ENCODE measurements around the gene LRRFIP1.
"Not testable (repeated sequence)": the region's sequence is repeated elsewhere in the genome, so short reads cannot be mapped to it uniquely, and the experiment has no call there.

The LRRFIP1 gene

DNA sequence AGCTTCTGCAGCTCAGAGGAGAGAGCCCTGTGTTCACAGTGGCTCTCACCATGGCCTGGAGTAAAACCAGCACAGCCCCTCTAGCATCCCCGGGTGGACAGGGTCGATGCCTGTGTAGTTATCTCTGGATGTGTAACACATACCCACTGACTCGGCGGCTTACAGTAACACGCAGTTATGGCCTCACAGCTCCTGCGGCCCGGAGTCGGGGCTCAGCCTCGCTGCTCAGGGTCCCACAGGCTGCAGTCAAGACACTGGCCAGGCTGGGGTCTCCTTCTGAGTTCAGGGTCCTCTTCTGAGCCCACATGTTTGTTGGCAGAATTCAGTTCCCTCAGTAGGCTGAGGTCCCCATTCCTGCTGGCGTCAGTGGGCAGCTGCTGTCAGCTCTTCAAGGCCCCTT is 34.4 kb upstream of the LRRFIP1 start:
- in situ Hi-C loops (cut with MboI; ENCODE audit: low sequenced_read_pairs, unreplicated experiment) = no loop called here
- DNase-seq (ENCODE audit: low spot score) = no peak
- TF ChIP-seq CTCF (IDR thresholded peaks at IDR 0.05; ENCODE audit: borderline replicate concordance, control extremely low read depth, extremely low read depth, insufficient read depth, missing control alignments) = no peak

- DNase-seq (ENCODE audit: low spot score) = no peak
- in situ Hi-C loops (cut with MboI; ENCODE audit: low sequenced_read_pairs, unreplicated experiment) = no loop called here
- no peak for TF ChIP-seq CTCF (IDR thresholded peaks at IDR 0.05; ENCODE audit: borderline replicate concordance, control extremely low read depth, extremely low read depth, insufficient read depth, missing control alignments)
Measured at GRCh38 chr2:237593596-237594320, 33.6 kb upstream of the LRRFIP1 start.

DNA sequence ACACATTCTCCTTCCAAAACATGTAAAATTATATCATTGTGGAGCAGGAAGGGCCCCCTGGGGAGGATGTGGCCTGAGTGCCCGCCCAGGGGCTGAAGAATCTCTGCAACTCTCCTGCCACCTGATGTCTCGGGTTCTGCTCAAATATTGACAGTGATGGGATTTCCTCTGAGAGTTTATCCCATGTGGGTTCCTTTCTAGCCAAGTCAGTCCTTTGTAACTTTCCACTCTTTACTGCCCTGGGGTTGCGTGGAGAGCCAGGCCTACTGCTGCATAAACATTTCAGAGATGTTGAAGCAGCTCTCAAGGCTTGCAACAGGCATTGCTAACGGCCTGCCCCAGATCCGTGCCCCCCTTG is 32.9 kb upstream of the LRRFIP1 start:
- in situ Hi-C loops (cut with MboI; ENCODE audit: low sequenced_read_pairs, unreplicated experiment) = no loop called here
- DNase-seq (ENCODE audit: low spot score) = no peak
- TF ChIP-seq CTCF (IDR thresholded peaks at IDR 0.05; ENCODE audit: borderline replicate concordance, control extremely low read depth, extremely low read depth, insufficient read depth, missing control alignments) = no peak

GRCh38 chr2:237595829-237596519 is 31.4 kb upstream of the LRRFIP1 start:
- DNase-seq (ENCODE audit: low spot score); in situ Hi-C loops (cut with MboI; ENCODE audit: low sequenced_read_pairs, unreplicated experiment): not testable (repeated sequence)

GRCh38 chr2:237596520-237597195 is 30.7 kb upstream of the LRRFIP1 start:
- no peak for DNase-seq (ENCODE audit: low spot score)
- in situ Hi-C loops (cut with MboI; ENCODE audit: low sequenced_read_pairs, unreplicated experiment) = no loop called here
- TF ChIP-seq CTCF (IDR thresholded peaks at IDR 0.05; ENCODE audit: borderline replicate concordance, control extremely low read depth, extremely low read depth, insufficient read depth, missing control alignments) = no peak

DNA sequence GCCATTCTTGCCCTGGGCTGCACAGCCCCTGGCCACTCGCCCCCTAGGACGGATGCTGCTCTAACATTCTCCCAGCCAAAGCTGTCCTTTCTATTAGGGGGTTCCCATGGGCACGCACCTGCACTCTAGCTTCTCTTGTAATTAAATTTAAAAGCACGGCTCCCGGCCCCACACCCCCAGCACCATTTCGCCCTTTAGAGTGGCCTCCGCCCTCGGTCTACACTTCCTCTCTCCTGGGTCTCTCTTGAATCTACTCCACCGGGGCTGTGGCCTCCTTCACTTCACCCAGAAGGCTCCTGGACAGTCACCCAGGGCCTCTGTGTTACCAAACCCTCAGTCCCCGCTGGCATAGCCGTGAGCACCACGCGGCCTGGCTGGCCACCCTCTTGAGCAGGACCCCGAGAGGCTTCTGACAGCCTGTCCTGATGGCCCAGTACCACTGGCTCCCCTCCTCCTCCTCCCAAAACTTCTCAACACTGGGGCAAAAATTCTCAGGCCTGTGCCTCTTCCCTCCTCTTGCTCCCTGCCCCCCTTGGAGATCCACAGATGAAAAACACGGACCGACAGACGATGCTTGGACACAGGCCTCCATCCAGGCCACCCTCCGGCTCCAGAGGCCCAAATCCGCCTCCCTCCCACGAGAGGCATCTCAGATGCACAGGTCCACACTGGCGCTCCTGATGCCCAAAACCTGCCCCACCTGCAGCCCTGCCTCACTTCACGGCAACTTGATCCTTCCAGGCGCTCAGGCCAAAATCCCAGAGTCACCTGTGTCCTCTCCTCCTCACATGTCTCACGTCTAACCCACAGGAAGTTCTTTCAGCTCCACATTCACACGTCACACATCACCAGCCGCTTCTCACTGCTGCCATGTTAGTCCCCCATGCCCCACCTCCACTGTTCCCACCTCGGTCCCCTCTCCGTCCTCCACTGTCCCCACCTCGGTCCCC is 29.9 kb upstream of the LRRFIP1 start:
- no peak for TF ChIP-seq CTCF (IDR thresholded peaks at IDR 0.05; ENCODE audit: borderline replicate concordance, control extremely low read depth, extremely low read depth, insufficient read depth, missing control alignments)
- in situ Hi-C loops (cut with MboI; ENCODE audit: low sequenced_read_pairs, unreplicated experiment) = no loop called here
- no peak for DNase-seq (ENCODE audit: low spot score)
